PC-9 (cell line): ENCODE measurements around the gene HPS1. TPM values are rescaled to one million over a fixed set of nuclear protein-coding genes. Genes with fewer than 3 reads are reported as not detected.

Experiments
- BruUV-seq: library from RNA; stranded (reverse); fragments of 400-500 nt; replicated peaks from 2 replicates; lab custom pipeline; 2021; lab: Mats Ljungman, UMichigan
- CTCF ChIA-PET: fragments of 300-600 bp; sonication (Branson Sonifier 250); formaldehyde crosslinking; loops from one replicate; lab custom pipeline; 2022; ENCODE audit warnings: antibody characterized with exemption; lab: Charles Lee
- POLR2A ChIA-PET: fragments of 300-600 bp; sonication (Branson Sonifier 250); formaldehyde crosslinking; loops from one replicate; lab custom pipeline; 2022; ENCODE audit warnings: antibody characterized with exemption; ENCODE audit not compliant: unreplicated experiment; lab: Charles Lee
- DNase-seq, 2 experiments: peaks; one replicate each; pipeline versions ENCODE4 v3.0.0 to v3.0.0-alpha.2; 2015 to 2022; ENCODE audit warnings: mixed read lengths in 1 of 2
- H2AFZ ChIP-seq: fragments of 200-600 bp; sonication (generic); 2 replicates; pipeline ENCODE4 v1.8.1; 2017; ENCODE audit warnings: antibody characterized with exemption
- H3F3A ChIP-seq: fragments of 200-600 bp; sonication (generic); 2 replicates; pipeline ENCODE4 v1.8.1; 2017; ENCODE audit warnings: antibody characterized with exemption, mild to moderate bottlenecking, low read depth; ENCODE audit not compliant: insufficient read depth
- H3K27ac ChIP-seq: fragments of 200-600 bp; sonication (generic); 2 replicates; pipeline ENCODE4 v1.6.1; 2016; ENCODE audit warnings: mixed run types
- H3K27me3 ChIP-seq: fragments of 200-600 bp; sonication (generic); 2 replicates; pipeline ENCODE4 v1.6.1; 2016; ENCODE audit warnings: low read depth, mixed run types; ENCODE audit not compliant: insufficient read depth
- H3K36me3 ChIP-seq: fragments of 200-600 bp; sonication (generic); 2 replicates; pipeline ENCODE4 v1.6.1; 2016; ENCODE audit warnings: low read depth, mixed run types
- H3K4me1 ChIP-seq: fragments of 200-600 bp; sonication (generic); replicated peaks from 2 replicates; pipeline ENCODE4 v1.6.1; 2016; ENCODE audit warnings: mixed run types; ENCODE audit not compliant: insufficient read depth
- H3K4me2 ChIP-seq: fragments of 200-600 bp; sonication (generic); 2 replicates; pipeline ENCODE4 v1.6.1; 2017; ENCODE audit warnings: mixed run types
- H3K4me3 ChIP-seq: fragments of 200-600 bp; sonication (generic); 2 replicates; pipeline ENCODE4 v1.6.1; 2016; ENCODE audit warnings: mixed run types
- H3K79me2 ChIP-seq: fragments of 200-600 bp; sonication (generic); 2 replicates; pipeline ENCODE4 v1.6.1; 2017; ENCODE audit warnings: low read depth, mixed run types
- H3K9me2 ChIP-seq: fragments of 200-600 bp; sonication (generic); 2 replicates; pipeline ENCODE4 v1.8.1; 2017; ENCODE audit warnings: mild to moderate bottlenecking; ENCODE audit not compliant: insufficient read depth
- H3K9me3 ChIP-seq: fragments of 200-600 bp; sonication (generic); 2 replicates; pipeline ENCODE4 v1.8.1; 2016; ENCODE audit warnings: low read depth; ENCODE audit not compliant: insufficient read depth
- H4K20me1 ChIP-seq: fragments of 200-600 bp; sonication (generic); 2 replicates; pipeline ENCODE4 v1.8.1; 2017; ENCODE audit not compliant: insufficient read depth
- EZH2 ChIP-seq: fragments of 200-600 bp; sonication (generic); IDR thresholded peaks from 2 replicates; pipeline ENCODE4 v1.8.0; 2017; ENCODE audit warnings: antibody characterized with exemption, low read depth
- intact Hi-C: fragments of 100-400 bp; cut with micrococcal nuclease; formaldehyde crosslinking; loops from one replicate; pipeline ENCODE4 v1.10.0; 2022; ENCODE audit not compliant: unreplicated experiment
- total RNA-seq: library from RNA; stranded (reverse); gene quantifications from 2 replicates; pipeline ENCODE4 v1.2.3, GENCODE V29; 2021
- TF ChIP-seq, protein P1 (sequence below): fragments of 200-600 bp; sonication (generic); conservative IDR thresholded peaks from 2 replicates; pipeline ENCODE4 v1.6.1; 2017; ENCODE audit warnings: mixed run types, antibody characterized with exemption, mild to moderate bottlenecking, moderate library complexity

HPS1 gene
- total RNA-seq, 1 experiment from 2014 or later, result 43.2 TPM

DNA sequence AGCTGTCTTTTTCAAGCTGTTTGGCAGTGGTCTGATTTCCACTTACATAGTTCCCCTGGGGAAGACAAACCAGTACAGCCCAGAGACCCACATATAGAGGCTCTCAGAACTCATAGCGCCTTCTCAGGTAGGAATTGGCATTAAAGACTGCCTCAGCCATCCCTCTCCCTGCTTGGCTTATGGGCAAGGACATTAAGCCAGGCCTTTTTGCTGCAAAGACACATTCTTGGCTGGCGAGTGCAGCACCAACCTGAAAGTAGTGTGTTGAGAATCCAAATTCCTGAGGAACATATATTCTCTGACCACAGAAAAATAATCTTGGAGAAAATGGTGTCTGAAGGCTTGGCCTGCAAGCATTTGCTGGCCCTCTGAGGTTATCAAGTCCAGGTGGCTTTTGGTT lies 39.2 kb upstream of the HPS1 start:
- no TSS peak for BruUV-seq
- Histone ChIP-seq H3K27me3 (no peaks in the 10 kb centered on the region), H3F3A (no peaks in the 10 kb centered on the region), H3K4me3 (no peak overlapping the region), H3K27ac (no peak overlapping the region), H3K4me1 (no peaks in the 10 kb centered on the region), H3K79me2 (no peaks in the 10 kb centered on the region), H2AFZ (no peak overlapping the region), H3K36me3 (no peaks in the 10 kb centered on the region), H4K20me1 (no peaks in the 10 kb centered on the region), H3K9me3 (no peaks in the 10 kb centered on the region), H3K9me2 (no peaks in the 10 kb centered on the region), H3K4me2 (no peak overlapping the region)
- POLR2A ChIA-PET, result no interaction called here
- DNase-seq, result no peak
- TF ChIP-seq EZH2, result no peak
- TF ChIP-seq, protein P1, sequence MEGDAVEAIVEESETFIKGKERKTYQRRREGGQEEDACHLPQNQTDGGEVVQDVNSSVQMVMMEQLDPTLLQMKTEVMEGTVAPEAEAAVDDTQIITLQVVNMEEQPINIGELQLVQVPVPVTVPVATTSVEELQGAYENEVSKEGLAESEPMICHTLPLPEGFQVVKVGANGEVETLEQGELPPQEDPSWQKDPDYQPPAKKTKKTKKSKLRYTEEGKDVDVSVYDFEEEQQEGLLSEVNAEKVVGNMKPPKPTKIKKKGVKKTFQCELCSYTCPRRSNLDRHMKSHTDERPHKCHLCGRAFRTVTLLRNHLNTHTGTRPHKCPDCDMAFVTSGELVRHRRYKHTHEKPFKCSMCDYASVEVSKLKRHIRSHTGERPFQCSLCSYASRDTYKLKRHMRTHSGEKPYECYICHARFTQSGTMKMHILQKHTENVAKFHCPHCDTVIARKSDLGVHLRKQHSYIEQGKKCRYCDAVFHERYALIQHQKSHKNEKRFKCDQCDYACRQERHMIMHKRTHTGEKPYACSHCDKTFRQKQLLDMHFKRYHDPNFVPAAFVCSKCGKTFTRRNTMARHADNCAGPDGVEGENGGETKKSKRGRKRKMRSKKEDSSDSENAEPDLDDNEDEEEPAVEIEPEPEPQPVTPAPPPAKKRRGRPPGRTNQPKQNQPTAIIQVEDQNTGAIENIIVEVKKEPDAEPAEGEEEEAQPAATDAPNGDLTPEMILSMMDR, result no peak
- CTCF ChIA-PET, result no interaction called here
- intact Hi-C loops, result no loop called here

DNA sequence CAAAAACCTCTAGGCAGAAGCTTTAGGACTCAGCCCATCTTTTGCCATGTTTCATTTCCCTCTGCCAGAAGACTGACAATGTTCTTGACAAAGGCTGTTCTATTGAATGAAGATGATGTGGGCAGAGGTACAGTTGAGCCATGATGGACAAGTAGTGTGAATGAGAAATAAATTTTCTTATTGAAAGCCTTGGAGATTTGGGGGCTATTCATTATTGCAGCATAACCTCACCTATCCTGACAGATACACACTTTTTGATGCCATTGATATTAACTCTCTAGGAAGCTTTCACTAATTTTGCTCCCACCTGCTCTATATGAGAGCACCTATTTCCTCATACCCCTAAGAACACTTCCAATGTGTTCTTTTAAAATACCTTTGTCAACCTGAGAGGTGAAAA lies 36.9 kb upstream of the HPS1 start:
- no peak for TF ChIP-seq EZH2
- TF ChIP-seq, protein P1, result no peak
- Histone ChIP-seq H3K4me1 (no peaks in the 10 kb centered on the region), H3K4me2 (no peak overlapping the region), H3K4me3 (no peak overlapping the region), H3K79me2 (no peaks in the 10 kb centered on the region), H3K9me3 (no peaks in the 10 kb centered on the region), H3K27ac (no peak overlapping the region), H2AFZ (no peak overlapping the region), H3K36me3 (no peaks in the 10 kb centered on the region), H3K27me3 (no peaks in the 10 kb centered on the region), H3F3A (no peaks in the 10 kb centered on the region), H4K20me1 (no peaks in the 10 kb centered on the region), H3K9me2 (no peaks in the 10 kb centered on the region)
- POLR2A ChIA-PET, result no interaction called here
- CTCF ChIA-PET, result no interaction called here
- intact Hi-C loops, result no loop called here
- no peak for DNase-seq
- no TSS peak for BruUV-seq

DNA sequence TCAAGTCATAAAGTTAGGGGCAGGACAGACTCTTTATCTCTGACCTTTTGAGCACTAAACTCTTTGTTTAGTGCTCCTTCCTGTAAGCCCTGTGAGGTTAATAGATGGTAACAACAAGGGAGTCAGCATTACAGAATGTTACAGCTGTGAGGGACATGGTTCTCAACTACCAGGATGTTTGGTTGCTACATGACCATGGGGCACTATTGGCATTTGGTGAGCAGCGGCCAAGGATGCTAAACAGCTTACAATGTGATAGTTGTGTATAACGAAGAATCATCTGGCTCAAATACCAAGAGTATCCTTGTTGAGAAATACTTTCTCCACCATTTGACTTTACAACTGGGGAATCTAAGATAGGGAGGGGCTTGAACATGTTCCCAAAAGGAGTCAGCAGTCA lies 35.4 kb upstream of the HPS1 start:
- Histone ChIP-seq H3K4me2 (no peak overlapping the region), H4K20me1 (no peaks in the 10 kb centered on the region), H3K27ac (no peak overlapping the region), H3F3A (no peaks in the 10 kb centered on the region), H3K9me3 (no peaks in the 10 kb centered on the region), H3K27me3 (no peaks in the 10 kb centered on the region), H3K9me2 (no peaks in the 10 kb centered on the region), H3K79me2 (no peaks in the 10 kb centered on the region), H3K36me3 (no peaks in the 10 kb centered on the region), H3K4me3 (no peak overlapping the region), H2AFZ (no peak overlapping the region), H3K4me1 (no peaks in the 10 kb centered on the region)
- no TSS peak for BruUV-seq
- intact Hi-C loops, result no loop called here
- POLR2A ChIA-PET, result interaction anchor here (0.6 kb wide), 1 partner anchor 229 kb away, joined by 3 read pairs; no protein-coding TSS in a partner anchor
- TF ChIP-seq, protein P1, result no peak
- no peak for TF ChIP-seq EZH2
- CTCF ChIA-PET, result no interaction called here
- no peak for DNase-seq
